HepG2 (cell line): ENCODE measurements around the gene DNM3. TPM values are rescaled to one million over a fixed set of nuclear protein-coding genes. Genes with fewer than 3 reads are reported as not detected.

Source experiments
- ATAC-seq: fragments of 200-7000 bp; cut with Tn5 transposase; 3 replicates; pipeline ENCODE4 v1.9.1; 2020; ENCODE audit warnings: mild to moderate bottlenecking, moderate library complexity
- BruUV-seq: library from RNA; stranded (reverse); fragments of 400-500 nt; replicated peaks from 2 replicates; lab custom pipeline; 2021; lab: Mats Ljungman, UMichigan
- CTCF ChIA-PET: fragments of 300-600 bp; formaldehyde crosslinking; extraction: SDS; loops from one replicate; lab custom pipeline; 2021; ENCODE audit warnings: low total read pairs, inconsistent platforms, low intra/inter-chr PET ratio; lab: Yijun Ruan, JAX
- POLR2A ChIA-PET: fragments of 350-600 bp; sonication (Branson Sonifier 250); formaldehyde crosslinking; loops from one replicate; lab custom pipeline; 2020; ENCODE audit warnings: antibody characterized with exemption, inconsistent platforms; lab: Yijun Ruan, JAX
- DNase-seq: peaks from one replicate; pipeline ENCODE4 v3.0.0-alpha.2; 2015; ENCODE audit warnings: low spot score
- FAIRE-seq: peaks from 3 replicates; lab custom pipeline; 2011; peaks lifted over from hg19 to GRCh38; lab: Jason Lieb, UNC
- H2AFZ ChIP-seq: one replicate; pipeline ENCODE4 v1.6.1; 2011; ENCODE audit warnings: low read length, inconsistent platforms
- H3K27ac ChIP-seq: fragments of 300-600 bp; 3 replicates; pipeline ENCODE4 v1.8.0; 2011; ENCODE audit warnings: mixed run types, mild to moderate bottlenecking, mixed read lengths, low read length, inconsistent platforms; ENCODE audit not compliant: insufficient read depth; ENCODE audit errors: extremely low read length
- H3K27me3 ChIP-seq, 2 experiments: fragments of 200-600 bp in 1 of 2; 2 replicates in 1 of 2; 3 replicates in 1 of 2; pipeline versions ENCODE4 v1.6.0 to v1.8.0; 2011; ENCODE audit warnings: low read length in 2 of 2, mild to moderate bottlenecking in 2 of 2, moderate library complexity in 2 of 2, inconsistent platforms in 1 of 2; ENCODE audit not compliant: insufficient read depth in 2 of 2, control insufficient read depth in 1 of 2
- H3K36me3 ChIP-seq, 2 experiments: fragments of 200-600 bp in 1 of 2; replicated peaks in 1 of 2; 2 replicates in 1 of 2; 3 replicates in 1 of 2; pipeline versions ENCODE4 v1.5.1 to v1.8.0; 2011; ENCODE audit warnings: low read length in 2 of 2, inconsistent platforms in 1 of 2; ENCODE audit not compliant: insufficient read depth in 2 of 2, control insufficient read depth in 1 of 2
- H3K4me1 ChIP-seq: 2 replicates; pipeline ENCODE4 v1.5.1; 2012; ENCODE audit warnings: low read length, inconsistent platforms; ENCODE audit not compliant: insufficient read depth
- H3K4me2 ChIP-seq: 2 replicates; pipeline ENCODE4 v1.6.0; 2011; ENCODE audit warnings: low read depth, low read length, inconsistent platforms
- H3K4me3 ChIP-seq, 3 experiments: fragments of 200-600 bp in 1 of 3; sonication (generic), shearing (Covaris generic) in 1 of 3; replicated peaks in 1 of 3; 2 replicates each; pipeline ENCODE4 v1.5.1; 2011 to 2016; ENCODE audit warnings: low read length in 3 of 3, inconsistent platforms in 2 of 3, low read depth in 2 of 3, mild to moderate bottlenecking in 2 of 3, control low read depth in 1 of 3, mixed read lengths in 1 of 3; ENCODE audit not compliant: insufficient read depth in 1 of 3
- H3K79me2 ChIP-seq: one replicate; pipeline ENCODE4 v1.6.1; 2011; ENCODE audit warnings: low read length, inconsistent platforms; ENCODE audit not compliant: insufficient read depth
- H3K9ac ChIP-seq: 2 replicates; pipeline ENCODE4 v1.6.0; 2011; ENCODE audit warnings: mild to moderate bottlenecking, low read depth, low read length, inconsistent platforms; ENCODE audit not compliant: insufficient read depth
- H3K9me3 ChIP-seq: 2 replicates; pipeline ENCODE4 v1.5.1; 2012; ENCODE audit warnings: mild to moderate bottlenecking, low read length
- H4K20me1 ChIP-seq: 2 replicates; pipeline ENCODE4 v1.6.0; 2011; ENCODE audit warnings: inconsistent platforms, mild to moderate bottlenecking, low read length, moderate library complexity; ENCODE audit not compliant: insufficient read depth
- CC2D1A ChIP-seq: sonication (generic); formaldehyde crosslinking; IDR thresholded peaks from 2 replicates; pipeline ENCODE4 v1.8.1; 2023; ENCODE audit warnings: mild to moderate bottlenecking, missing genetic modification reagents
- MEF2D ChIP-seq: sonication (generic); formaldehyde crosslinking; IDR thresholded peaks from 2 replicates; pipeline ENCODE4 v1.5.1; 2020; ENCODE audit warnings: mild to moderate bottlenecking, missing genetic modification reagents
- MTA3 ChIP-seq: sonication (generic); formaldehyde crosslinking; IDR thresholded peaks from 2 replicates; pipeline ENCODE4 v1.4.0; 2020; ENCODE audit warnings: missing genetic modification reagents
- MTERF4 ChIP-seq: sonication (generic); formaldehyde crosslinking; IDR thresholded peaks from 2 replicates; pipeline ENCODE4 v1.8.0; 2023; ENCODE audit warnings: mild to moderate bottlenecking, missing genetic modification reagents
- PAX8 ChIP-seq: sonication (generic); formaldehyde crosslinking; IDR thresholded peaks from 2 replicates; pipeline ENCODE4 v1.8.0; 2022; ENCODE audit warnings: mild to moderate bottlenecking, missing genetic modification reagents, borderline replicate concordance
- PITX1 ChIP-seq: sonication (generic); formaldehyde crosslinking; IDR thresholded peaks from 2 replicates; pipeline ENCODE4 v1.5.1; 2020; ENCODE audit warnings: mild to moderate bottlenecking, missing genetic modification reagents
- TCF12 ChIP-seq, 2 experiments: fragments of 450-650 bp in 1 of 2; sonication (generic) in 1 of 2; formaldehyde crosslinking in 1 of 2; IDR thresholded peaks; 2 replicates each; pipeline versions ENCODE4 v1.6.1 to v1.8.0; 2017 to 2022; ENCODE audit warnings: antibody characterized with exemption in 1 of 2, mild to moderate bottlenecking in 1 of 2, missing genetic modification reagents in 1 of 2, moderate library complexity in 1 of 2
- TGIF2 ChIP-seq: IDR thresholded peaks from 2 replicates; pipeline ENCODE4 v1.6.1; 2016; ENCODE audit warnings: control low read depth, missing compliant biosample characterization
- THAP8 ChIP-seq: sonication (generic); formaldehyde crosslinking; IDR thresholded peaks from 2 replicates; pipeline ENCODE4 v1.5.1; 2020; ENCODE audit warnings: missing genetic modification reagents, mild to moderate bottlenecking, borderline replicate concordance
- ZFP82 ChIP-seq: sonication (generic); formaldehyde crosslinking; IDR thresholded peaks from 2 replicates; pipeline ENCODE4 v1.5.1; 2020; ENCODE audit warnings: mild to moderate bottlenecking, missing genetic modification reagents, borderline replicate concordance
- ZNF180 ChIP-seq: sonication (generic); formaldehyde crosslinking; IDR thresholded peaks from 2 replicates; pipeline ENCODE4 v1.4.0; 2020; ENCODE audit warnings: low read depth, missing genetic modification reagents, borderline replicate concordance
- ZNF407 ChIP-seq: sonication (generic); formaldehyde crosslinking; IDR thresholded peaks from one replicate; pipeline ENCODE4 v1.5.1; 2020; ENCODE audit warnings: mild to moderate bottlenecking, missing genetic modification reagents; ENCODE audit errors: not compliant biosample characterization
- ZNF768 ChIP-seq: sonication (generic); formaldehyde crosslinking; IDR thresholded peaks from 2 replicates; pipeline ENCODE4 v1.4.0; 2020; ENCODE audit warnings: missing genetic modification reagents
- WGBS: methylation state at CpG from one replicate; pipeline ENCODE4 v1.1.6; 2017; ENCODE audit warnings: low lambda C conversion rate; 5-methylcytosine and 5-hydroxymethylcytosine counted together
- in situ Hi-C: cut with HindIII; loops from 2 replicates; pipeline ENCODE4 v1.10.0; 2017; ENCODE audit warnings: low pct_unique_long_range_greater_than_20kb; ENCODE audit not compliant: extremely low pct_ligation_motif_present
- intact Hi-C: fragments of 100-400 bp; cut with micrococcal nuclease; formaldehyde crosslinking; loops from one replicate; pipeline ENCODE4 v1.10.0; 2022; ENCODE audit not compliant: unreplicated experiment
- polyA plus RNA-seq, 8 experiments: library from polyadenylated mRNA; depleted of rRNA in 3 of 8; stranded (reverse) in 7 of 8; unstranded in 1 of 8; fragments of >200 nt; fragmentation: Illumina TruSeq in 4 of 8; extraction: Trizol in 4 of 8; gene quantifications; 2 replicates each; pipeline versions ENCODE4 v1.2.1 to v1.2.3, GENCODE V29; 2011 to 2016; ENCODE audit warnings: low read depth in 4 of 8, missing spikeins in 1 of 8, mixed read lengths in 1 of 8; ENCODE audit not compliant: insufficient read depth in 1 of 8
- total RNA-seq, 5 experiments: library from RNA; depleted of rRNA; stranded (reverse); fragments of >200 nt; fragmentation: Illumina TruSeq; extraction: Trizol; gene quantifications; 2 replicates each; pipeline ENCODE4 v1.2.3, GENCODE V29; 2016; ENCODE audit warnings: low read depth in 1 of 5

DNM3 gene
- total and polyA plus RNA-seq, 2 of the 13 experiments (the other 11 are each of a cell fraction or from before 2014, with no cell fraction given) = 0.05 TPM; not detected in 1

- TF ChIP-seq PAX8 (CRISPR knock-in tag) (no peak), PITX1 (CRISPR knock-in tag) (no peak), MTA3 (no peak), TCF12 (IDR thresholded peaks at IDR 0.05) (no peak), TCF12 (CRISPR knock-in tag; IDR thresholded peaks at IDR 0.05) (no peak), ZNF768 (no peak), MTERF4 (CRISPR knock-in tag) (no peak), TGIF2 (CRISPR knock-in tag) (no peak), CC2D1A (CRISPR knock-in tag) (no peak)
Observed at GRCh38 chr1:172356620-172357019, 515.3 kb downstream of the DNM3 start (continued).

GRCh38 chr1:172357753-172358385 lies 516.6 kb downstream of the DNM3 start:
- no peak overlapping the region for H3K9ac ChIP-seq
- no peaks in the 10 kb centered on the region for H4K20me1 ChIP-seq
- no peaks in the 10 kb centered on the region for H3K79me2 ChIP-seq
- H3K4me2 ChIP-seq = no peak overlapping the region
- in situ Hi-C loops = no loop called here
- no peaks in the 10 kb centered on the region for H3K9me3 ChIP-seq
- DNase-seq (no peak), ATAC-seq (no peak), FAIRE-seq (no peak)
- ChIA-PET CTCF (no interaction called here), POLR2A (no interaction called here)
- BruUV-seq = no TSS peak
- 83% methylated on average over 5 of the region's 5 CpGs for WGBS
- no peak overlapping the region for H3K4me3 ChIP-seq
- H3K36me3 ChIP-seq = no peaks in the 10 kb centered on the region
- no peak overlapping the region for H2AFZ ChIP-seq
- no peak overlapping the region for H3K27ac ChIP-seq
- H3K27me3 ChIP-seq = 0 out of 5 replicates have a peak, but pooled peaks cover 0 to 2% of the 10 kb centered on the region in 2 experiments
- peaks cover 34% of the 10 kb centered on the region for H3K4me1 ChIP-seq
- intact Hi-C loops = no loop called here
- no peak for TF ChIP-seq ZNF407 (CRISPR knock-in tag)
- no peak for TF ChIP-seq ZFP82
- no peak for TF ChIP-seq ZNF180 (CRISPR knock-in tag)
- no peak for TF ChIP-seq THAP8 (CRISPR knock-in tag)
- TF ChIP-seq MEF2D (CRISPR knock-in tag) = no peak
